Lung (tissue), 12 donors: ENCODE results near the gene PAPSS2. TPM values are rescaled to one million over a fixed set of nuclear protein-coding genes. Genes with fewer than 3 reads are reported as not detected.

Source experiments
- ATAC-seq: fragments of 200-7000 bp; cut with Tn5 transposase; one replicate; pipeline ENCODE4 v1.9.1; 2020; ENCODE audit warnings: moderate number of reproducible peaks; ENCODE audit not compliant: insufficient read depth, low FRiP score
- DNase-seq, 3 donors: peaks; one replicate each; pipeline ENCODE4 v3.0.0-alpha.2; 2013 to 2017
- H3K27ac ChIP-seq, 2 donors: one replicate each; pipeline ENCODE4 v1.5.1; 2013; ENCODE audit warnings: mild to moderate bottlenecking in 2 of 2, moderate library complexity in 2 of 2, control low read depth in 1 of 2, inconsistent platforms in 1 of 2, low read depth in 1 of 2, low read length in 1 of 2
- H3K27me3 ChIP-seq, 3 donors: one replicate each; pipeline ENCODE4 v1.5.1; 2013; ENCODE audit warnings: low read length in 2 of 3; ENCODE audit not compliant: control insufficient read depth in 3 of 3, insufficient read depth in 3 of 3
- H3K36me3 ChIP-seq, 4 donors: one replicate each; pipeline ENCODE4 v1.5.1; 2013; ENCODE audit warnings: low read length in 4 of 4, mild to moderate bottlenecking in 1 of 4, moderate library complexity in 1 of 4; ENCODE audit not compliant: control insufficient read depth in 4 of 4, insufficient read depth in 4 of 4
- H3K4me1 ChIP-seq, 5 donors: one replicate each; pipeline ENCODE4 v1.5.1; 2013; ENCODE audit warnings: low read length in 5 of 5, mild to moderate bottlenecking in 2 of 5, moderate library complexity in 1 of 5; ENCODE audit not compliant: control insufficient read depth in 5 of 5, insufficient read depth in 5 of 5
- H3K4me3 ChIP-seq: one replicate; pipeline ENCODE4 v1.5.1; 2013; ENCODE audit warnings: mild to moderate bottlenecking, control low read depth, moderate library complexity
- H3K9ac ChIP-seq, 2 donors: one replicate each; pipeline ENCODE4 v1.5.1; 2013; ENCODE audit warnings: low read length in 2 of 2, control low read depth in 1 of 2; ENCODE audit not compliant: insufficient read depth in 1 of 2
- H3K9me3 ChIP-seq, 4 donors: one replicate each; pipeline ENCODE4 v1.5.1; 2013; ENCODE audit warnings: low read length in 3 of 4, mild to moderate bottlenecking in 1 of 4, moderate library complexity in 1 of 4; ENCODE audit not compliant: control insufficient read depth in 4 of 4, insufficient read depth in 3 of 4
- CTCF ChIP-seq: IDR thresholded peaks from 2 replicates; pipeline ENCODE4 v1.5.1; 2012; ENCODE audit warnings: mild to moderate bottlenecking; ENCODE audit errors: control extremely low read depth, extremely low read depth
- WGBS, 2 donors: extraction: QIAGEN DNeasy Blood & Tissue Kit; methylation state at CpG; one replicate each; pipeline ENCODE4 v1.1.7; 2013; 5-methylcytosine and 5-hydroxymethylcytosine counted together
- polyA plus RNA-seq, 2 donors: library from polyadenylated mRNA; stranded (reverse); fragments of 200-250 nt; gene quantifications; one replicate each; pipeline ENCODE4 v1.2.1, GENCODE V29; 2013
- total RNA-seq, 2 donors: library from RNA; depleted of rRNA in 1 of 2; stranded (reverse); fragments of >200 nt in 1 of 2; gene quantifications; one replicate each; pipeline ENCODE4 v1.2.1, GENCODE V29; 2014 to 2021
- donor health status: control.
- donor health status: control.
- donor health status: Bipolar disorder and iron deficiency.
- donor health status: healthy.
- donor health status: DM: yes; HTN: yes; CAD: no.

The PAPSS2 gene
- total and polyA plus RNA-seq, 4 donors: 29.0 to 107 (median 81.1) TPM

- ATAC-seq (no peak), DNase-seq (no peak)
- Histone ChIP-seq H3K4me1 (peaks cover 0 to 16% (median 5%) of the 10 kb centered on the region in 5 donors), H3K9ac (no peak overlapping the region), H3K27ac (peak overlapping the region in 1 of 2 donors; percentile 20), H3K4me3 (no peak overlapping the region), H3K36me3 (peaks cover 0 to 6% (median 0%) of the 10 kb centered on the region in 4 donors), H3K27me3 (no peaks in the 10 kb centered on the region), H3K9me3 (no peaks in the 10 kb centered on the region)
- 84 to 87% methylated on average over 9 of the region's 9 CpGs for WGBS, 2 donors
- no peak for TF ChIP-seq CTCF
These were observed 42.7 kb downstream of the PAPSS2 start for GRCh38 chr10:87702260-87702972.

GRCh38 chr10:87702973-87703294 is 43.3 kb downstream of the PAPSS2 start:
- H3K36me3 ChIP-seq: peaks cover 0 to 6% (median 0%) of the 10 kb centered on the region in 4 donors
- DNase-seq (no peak), ATAC-seq (no peak)
- H3K9me3 ChIP-seq: no peaks in the 10 kb centered on the region
- WGBS, 2 donors: 93 to 95% methylated on average over 4 of the region's 4 CpGs
- no peak for TF ChIP-seq CTCF
- H3K27ac ChIP-seq: peak overlapping the region in 1 of 2 donors; percentile 27
- peaks cover 0 to 16% (median 5%) of the 10 kb centered on the region in 5 donors for H3K4me1 ChIP-seq
- no peak overlapping the region for H3K4me3 ChIP-seq
- H3K9ac ChIP-seq: no peak overlapping the region
- no peaks in the 10 kb centered on the region for H3K27me3 ChIP-seq

GRCh38 chr10:87703771-87704170 is 44.1 kb downstream of the PAPSS2 start:
- H3K4me1 ChIP-seq: peaks cover 0 to 16% (median 5%) of the 10 kb centered on the region in 5 donors
- H3K9me3 ChIP-seq: no peaks in the 10 kb centered on the region
- DNase-seq (peak in 2 of 3 donors; percentile 45 to 75), ATAC-seq (no peak)
- peak overlapping the region in 1 of 2 donors; percentile 34 for H3K9ac ChIP-seq
- no peak overlapping the region for H3K4me3 ChIP-seq
- H3K27ac ChIP-seq: no peak overlapping the region
- peaks cover 0 to 6% (median 0%) of the 10 kb centered on the region in 4 donors for H3K36me3 ChIP-seq
- TF ChIP-seq CTCF: no peak
- no peaks in the 10 kb centered on the region for H3K27me3 ChIP-seq
- WGBS, 2 donors: 56 to 69% methylated on average over 1 of the region's 1 CpG
